GM10847 (cell line): ENCODE measurements around the gene PBX4.

Source experiments
- POLR2A ChIP-seq: IDR thresholded peaks from 2 replicates; pipeline ENCODE4 v1.6.1; 2011; ENCODE audit not compliant: insufficient read length; ENCODE audit errors: extremely low read depth

The PBX4 gene

DNA sequence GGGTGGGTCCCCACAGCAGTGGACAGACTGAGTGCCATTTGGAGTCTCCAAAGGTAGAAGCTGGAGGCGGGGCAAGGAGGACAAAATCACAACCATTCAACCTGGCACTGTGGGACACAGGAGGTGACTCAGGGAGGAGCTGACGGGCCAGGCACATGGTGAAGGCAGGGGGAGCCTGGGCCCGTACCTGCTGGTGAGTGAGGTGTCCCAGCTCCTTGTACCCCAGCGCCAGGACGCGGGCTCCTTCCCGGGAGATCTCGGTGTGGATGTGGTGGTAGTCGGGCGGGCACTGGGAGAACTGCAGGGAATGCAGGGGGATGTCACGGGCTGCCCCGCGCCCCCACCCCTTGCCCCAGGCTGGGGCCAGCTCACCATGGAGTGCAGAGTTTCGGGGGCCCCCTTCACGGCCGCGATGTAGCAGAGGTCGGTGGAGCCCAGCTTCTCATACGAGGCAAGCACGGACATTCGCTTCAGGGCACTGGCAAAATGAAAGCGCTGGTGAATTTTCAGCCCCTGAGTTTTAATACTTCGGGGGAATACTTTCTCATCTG, 35.2 kb upstream of the PBX4 start:
- no peak for TF ChIP-seq POLR2A

DNA sequence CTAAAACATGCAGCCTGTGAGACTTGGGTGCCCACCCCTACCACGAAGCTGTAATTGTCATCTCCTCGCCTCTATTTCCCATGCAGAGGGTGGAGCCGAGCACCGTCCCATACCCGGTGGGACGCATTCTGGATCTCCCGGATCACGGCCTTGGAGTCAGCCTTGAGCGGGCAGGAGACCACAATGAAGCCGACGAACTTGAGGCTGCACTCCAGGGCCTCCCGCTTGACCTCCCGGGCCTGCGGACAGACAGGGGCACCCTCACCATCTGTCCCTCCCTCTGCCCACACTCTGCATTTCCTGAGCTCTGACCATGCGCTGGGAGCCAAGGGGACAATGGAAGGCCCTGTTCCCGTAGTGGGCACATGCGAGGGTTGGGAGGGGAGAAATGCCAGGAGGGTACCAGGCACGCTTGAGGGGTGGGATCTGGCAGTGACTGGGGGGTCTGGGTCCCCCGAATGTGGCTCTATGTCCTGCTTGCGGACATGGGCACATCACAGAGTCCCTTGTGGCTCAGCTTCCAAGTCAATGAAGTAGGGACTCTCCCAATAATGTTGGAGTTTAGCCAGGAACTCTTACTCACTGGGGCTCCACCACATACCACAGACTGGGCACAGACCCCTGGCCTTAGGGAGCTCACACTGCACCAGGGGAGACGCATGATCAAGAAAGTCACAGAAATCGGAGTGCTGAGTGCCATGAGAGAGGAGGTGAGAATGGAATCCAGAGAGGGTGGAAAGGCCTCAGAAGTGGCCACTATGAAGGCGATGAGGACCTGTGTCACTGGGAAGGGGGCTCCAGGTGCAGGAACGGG, 34.2 kb upstream of the PBX4 start:
- TF ChIP-seq POLR2A = no peak

DNA sequence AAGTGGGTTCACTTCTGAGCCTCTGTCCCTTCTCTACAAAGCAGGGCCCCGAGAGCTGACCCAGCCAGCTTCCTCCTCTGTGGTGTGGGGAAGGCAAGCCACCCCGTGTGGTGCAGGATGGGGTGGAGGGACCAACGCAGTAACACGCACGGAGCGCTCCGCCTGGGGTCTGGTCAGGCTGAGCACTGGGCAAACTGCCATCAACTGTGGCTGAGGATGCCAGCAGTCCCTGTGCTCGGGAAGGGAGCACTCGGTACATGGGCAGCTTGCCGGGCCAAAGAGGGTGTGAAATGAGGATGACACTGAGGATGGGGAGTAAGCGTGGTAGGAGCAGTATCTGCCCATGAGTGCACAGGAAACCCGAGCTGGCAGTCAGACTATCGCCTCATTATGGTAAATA, 32.6 kb upstream of the PBX4 start:
- TF ChIP-seq POLR2A = no peak

DNA sequence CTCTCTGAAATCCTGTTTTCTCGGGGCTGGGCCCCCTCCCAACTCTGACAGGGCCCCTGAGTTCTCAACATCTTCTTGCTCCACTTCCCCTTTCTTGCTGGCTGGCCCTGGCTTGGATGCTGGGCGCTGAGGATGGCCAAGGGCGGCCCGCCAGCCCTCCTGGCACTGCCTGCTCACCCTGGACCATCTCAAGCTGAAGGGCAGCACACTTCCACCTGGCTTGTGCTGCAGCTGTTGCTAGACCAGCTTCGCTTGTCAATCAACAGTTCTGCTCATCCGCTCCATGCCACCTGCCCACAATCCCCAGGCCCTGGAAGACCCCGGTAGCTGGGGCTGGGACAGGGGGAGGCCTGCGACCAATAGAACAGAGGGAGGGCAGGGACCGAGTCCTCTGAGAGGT, 31.8 kb upstream of the PBX4 start:
- TF ChIP-seq POLR2A = no peak

DNA sequence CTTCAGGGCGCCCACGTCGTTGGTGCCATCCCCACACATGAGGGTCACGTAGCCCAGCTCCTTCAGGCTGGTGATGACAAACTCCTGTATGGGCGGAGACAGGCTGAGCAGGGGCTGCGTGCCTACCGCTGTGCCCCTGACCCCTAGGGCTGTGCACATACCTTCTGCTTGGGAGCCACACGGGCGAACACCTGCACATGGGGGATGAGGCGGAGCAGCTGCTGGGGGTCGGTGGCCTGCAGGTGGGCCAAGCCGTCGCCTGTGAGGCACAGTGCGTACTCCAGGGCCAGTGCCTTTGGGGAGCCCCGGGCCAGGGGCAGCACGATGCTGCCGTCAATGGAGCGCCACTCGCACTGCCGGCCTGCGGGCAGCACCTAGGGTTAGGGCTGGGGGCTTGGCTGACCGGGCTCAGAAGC, 31.1 kb upstream of the PBX4 start:
- TF ChIP-seq POLR2A = no peak

DNA sequence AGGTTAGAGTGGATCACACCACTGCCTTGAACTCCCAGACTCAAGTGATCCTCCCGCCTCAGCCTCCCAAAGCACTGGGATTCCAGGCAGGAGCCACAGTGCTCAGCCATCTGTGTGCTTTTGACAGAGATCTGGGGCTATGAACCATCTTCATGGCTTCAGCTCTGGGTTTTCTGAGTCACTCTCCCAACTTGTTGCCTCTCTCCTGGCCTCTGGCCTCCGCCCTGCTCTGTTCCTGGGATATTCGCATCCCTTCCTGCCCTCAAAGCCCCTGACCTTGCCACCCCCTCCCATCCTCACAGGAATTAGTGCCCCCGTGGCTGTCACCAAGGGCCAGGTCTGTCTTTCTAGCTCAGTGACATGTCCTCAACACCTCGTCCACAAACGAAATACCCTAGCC, 30.7 kb upstream of the PBX4 start:
- TF ChIP-seq POLR2A = no peak

DNA sequence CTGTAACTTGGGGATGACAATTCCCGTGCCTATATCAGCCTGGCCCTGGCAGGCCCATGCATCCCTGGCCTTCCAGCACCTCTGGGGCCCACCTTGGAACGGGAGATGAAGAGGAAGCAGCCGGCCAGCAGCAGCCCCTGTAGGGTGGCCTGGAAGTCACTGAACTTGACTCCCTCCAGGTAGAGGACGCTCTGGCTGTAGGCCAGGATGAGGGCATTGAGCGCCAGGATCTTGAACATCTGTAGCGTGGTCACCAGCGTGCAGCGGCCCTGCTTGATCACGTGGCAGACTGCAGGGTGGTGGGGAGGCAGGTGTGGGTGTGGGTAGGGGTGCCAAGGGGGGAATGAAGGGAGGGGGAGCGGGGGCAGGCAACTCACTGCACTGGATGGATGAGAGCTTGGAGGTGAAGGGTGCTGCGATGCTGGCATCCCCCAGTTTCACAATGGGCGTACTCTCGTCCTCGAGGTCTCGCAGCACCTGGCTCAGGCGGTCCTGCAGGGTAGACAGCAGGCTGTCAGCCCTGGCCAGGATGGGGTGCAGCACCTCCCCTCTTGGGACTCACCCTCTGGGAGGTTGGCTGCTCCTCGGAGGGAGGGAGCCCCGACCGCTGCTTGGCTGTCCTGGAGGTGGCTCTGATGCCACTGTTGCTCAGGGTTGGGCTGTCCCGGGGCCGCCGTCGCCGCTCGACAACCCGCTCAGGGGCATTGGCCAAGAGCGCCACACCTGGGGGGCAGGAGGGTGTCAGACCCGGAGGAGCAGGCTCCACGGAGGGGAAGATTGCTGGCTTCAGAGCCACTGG, 28.7 kb upstream of the PBX4 start:
- TF ChIP-seq POLR2A = no peak

DNA sequence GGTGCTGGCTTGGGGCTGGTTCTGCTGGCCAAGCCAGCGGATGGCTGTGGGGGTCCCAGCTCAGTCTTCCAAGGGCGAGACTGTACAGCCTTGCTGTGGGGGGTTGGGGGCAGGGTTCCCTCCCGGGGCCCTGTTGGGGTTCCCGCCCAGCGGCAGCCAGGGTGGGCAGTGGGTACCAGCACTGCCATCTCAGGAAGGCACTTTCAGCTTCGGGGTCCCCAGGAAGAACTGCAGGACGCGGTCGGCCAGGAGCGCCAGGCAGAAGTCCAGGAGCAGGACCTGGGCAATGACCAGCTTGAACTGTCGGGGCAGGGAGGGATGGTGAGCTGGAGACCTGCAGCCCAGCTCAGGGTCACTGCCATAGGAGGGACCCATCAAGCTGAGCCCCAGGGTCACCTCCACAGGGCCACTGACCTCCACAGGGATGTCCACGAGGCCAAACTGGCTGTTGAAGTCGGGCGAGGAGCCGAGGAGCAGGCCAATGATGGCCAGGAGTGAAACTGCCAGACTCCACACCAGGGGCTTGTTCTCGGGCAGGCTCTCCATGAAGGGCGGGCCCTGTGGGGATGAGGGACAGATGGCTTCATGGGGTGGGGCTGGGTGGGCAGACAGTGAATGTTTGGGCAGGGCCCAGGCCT, 26.9 kb upstream of the PBX4 start:
- TF ChIP-seq POLR2A = no peak

DNA sequence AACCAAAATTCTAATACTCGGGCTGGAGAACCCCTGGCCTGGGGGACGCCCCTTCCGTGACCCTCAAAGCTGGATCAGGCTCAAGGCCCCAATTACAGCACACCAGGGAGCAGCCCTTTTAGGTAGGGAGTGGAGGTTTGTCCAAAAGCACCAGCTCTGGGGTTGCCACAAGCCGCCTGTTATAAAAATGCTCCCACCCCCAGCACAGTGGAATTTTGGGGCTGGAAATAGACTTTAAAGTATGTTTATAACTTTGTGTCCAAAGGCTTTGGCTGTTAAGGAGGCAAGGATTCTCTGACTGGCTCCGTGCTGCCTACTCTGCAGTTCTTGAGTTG, 25.5 kb upstream of the PBX4 start:
- no peak for TF ChIP-seq POLR2A

DNA sequence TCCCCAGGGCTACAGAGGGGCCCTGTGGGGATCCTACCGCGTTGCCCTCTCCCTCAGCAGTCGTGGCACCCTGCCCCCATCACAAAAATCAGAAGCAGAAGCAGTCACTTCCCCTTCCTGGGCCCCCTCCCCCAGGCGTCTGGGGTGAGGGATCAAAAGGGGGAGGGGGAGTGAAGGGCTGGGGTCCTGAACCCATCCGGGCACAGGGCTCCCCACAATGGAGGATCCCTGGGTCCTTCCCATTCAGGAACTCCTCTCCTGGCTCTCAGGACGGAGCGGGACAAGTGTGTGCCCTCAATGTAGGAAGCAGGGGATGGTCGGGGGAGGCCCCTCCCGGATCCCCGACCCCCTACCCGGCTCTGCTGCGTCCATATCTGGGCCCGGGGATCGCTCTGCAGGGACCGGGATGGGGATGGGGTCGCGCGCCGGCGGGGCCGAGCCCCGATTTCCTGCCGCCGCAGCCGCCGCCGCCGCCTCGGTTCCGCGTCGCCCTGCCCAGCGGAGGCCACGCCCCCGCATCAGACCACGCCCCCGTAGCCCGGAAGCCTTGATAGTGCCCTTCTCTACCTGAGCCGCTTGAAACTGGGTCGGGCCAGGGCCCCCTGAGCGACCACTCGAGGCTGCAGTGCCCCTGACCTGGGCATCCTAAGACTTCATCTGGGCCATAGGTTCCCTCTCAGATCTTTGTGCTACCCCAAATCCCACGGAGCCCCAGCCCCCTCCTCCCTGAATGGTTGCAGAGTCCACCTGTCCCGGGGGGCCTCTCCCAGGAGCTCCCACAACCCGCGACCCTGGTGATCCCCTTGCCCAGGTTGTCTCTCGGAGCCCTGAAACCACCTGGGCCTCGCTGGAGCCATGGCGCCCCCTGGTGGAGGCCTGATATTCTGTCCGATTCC, 24.9 kb upstream of the PBX4 start, which contains the start of gene GMIP:
Gene GMIP (minus strand): TSS at position 500 of the 896 bp plus-strand sequence. CDS start 128 bp downstream, at position 372.
- peak; percentile 44 for TF ChIP-seq POLR2A

DNA sequence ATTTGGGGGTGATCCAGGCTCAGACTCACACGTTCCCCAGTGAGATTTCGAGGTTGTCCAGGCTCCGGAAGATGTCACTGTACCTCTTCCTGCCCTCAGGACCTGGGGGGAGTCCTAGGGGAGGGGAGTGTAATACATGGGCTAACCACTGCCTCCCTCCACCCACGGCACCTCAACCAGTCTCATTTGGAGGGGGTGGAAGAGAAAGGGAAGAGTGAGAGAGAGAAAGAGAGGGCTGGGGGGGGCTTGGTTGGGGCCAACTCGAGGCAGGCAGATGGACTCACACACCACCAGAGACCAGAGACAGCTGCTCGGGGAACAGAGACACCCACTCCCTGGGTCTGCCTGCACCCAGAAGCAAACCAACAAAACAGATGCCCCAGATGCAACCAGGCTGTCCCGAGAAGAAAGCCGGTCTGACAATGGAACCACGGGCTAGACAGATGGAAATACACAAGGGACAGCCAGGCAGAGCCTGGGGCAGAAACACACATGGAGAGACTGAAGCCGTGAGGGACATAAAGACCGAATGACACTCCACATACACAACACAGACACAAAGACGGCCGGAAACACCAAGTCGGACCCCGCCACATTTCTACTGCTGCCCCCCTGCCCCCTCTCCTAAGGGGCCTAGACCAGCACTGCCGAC, 24.1 kb upstream of the PBX4 start:
- TF ChIP-seq POLR2A = no peak

DNA sequence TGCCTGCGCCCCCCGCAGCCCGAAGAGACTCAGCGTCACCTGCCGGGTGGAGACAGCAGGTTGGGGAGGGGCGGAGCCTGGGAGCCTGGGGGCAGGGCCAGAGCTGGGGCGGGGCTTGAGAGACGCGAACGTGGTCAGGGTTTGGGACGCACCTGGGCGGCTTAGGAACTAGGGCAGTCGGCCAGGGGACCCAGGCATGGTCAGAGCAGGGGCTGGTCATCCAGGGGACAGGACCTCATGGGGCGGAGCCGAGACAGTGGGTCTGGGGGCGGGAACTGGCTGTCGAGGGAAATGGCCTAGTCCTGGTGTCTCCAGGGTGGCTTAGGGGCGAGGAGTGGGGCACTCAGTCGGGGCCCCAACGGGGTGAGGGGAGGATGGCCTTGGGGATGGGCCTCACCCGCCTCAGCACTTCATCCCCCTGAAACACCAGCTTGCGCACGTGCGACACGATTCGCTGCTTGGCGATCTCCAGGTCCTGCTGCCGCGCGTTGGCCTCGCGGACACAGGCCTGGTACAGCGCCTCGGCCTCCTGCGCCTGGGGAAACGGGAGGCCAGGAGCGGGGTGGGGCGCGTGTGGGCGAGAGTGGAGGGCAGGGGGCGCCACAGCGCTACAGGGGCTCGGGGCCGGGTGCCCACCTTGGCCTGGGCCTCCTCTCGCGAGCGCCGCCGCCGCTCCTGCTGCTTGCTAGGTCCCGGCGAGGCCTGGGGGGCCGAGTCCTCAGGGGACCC, 19.2 kb upstream of the PBX4 start:
- no peak for TF ChIP-seq POLR2A

DNA sequence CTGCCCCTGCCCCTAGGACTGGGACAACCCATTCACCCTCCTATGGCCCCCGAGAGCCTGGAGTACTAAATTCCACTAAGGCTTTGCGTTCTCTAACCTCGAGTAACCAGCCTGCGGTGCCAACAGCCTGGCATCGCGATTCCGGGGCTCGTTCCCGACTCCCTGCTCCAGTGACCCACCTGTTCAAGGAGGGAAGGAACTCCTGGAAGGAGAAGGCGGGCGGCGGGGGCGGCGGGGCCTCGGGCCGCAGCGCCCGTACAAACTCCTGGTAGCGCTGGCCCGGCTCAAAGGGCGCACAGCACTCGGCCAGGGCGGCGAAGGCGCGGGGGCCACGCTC, 18.7 kb upstream of the PBX4 start:
- TF ChIP-seq POLR2A = no peak
